ENCODE measurements around the gene RTN1. TPM values are rescaled to one million over a fixed set of nuclear protein-coding genes. Genes with fewer than 3 reads are reported as not detected.

Gene RTN1
- total and polyA plus RNA-seq, 2 of the 8 experiments (the other 6 are each of a cell fraction or from before 2014, with no cell fraction given): 2.8 to 4.9 TPM

- TF ChIP-seq CHD7 (IDR thresholded peaks at IDR 0.05; ENCODE audit: insufficient replicate concordance, low read length): no peak
- TF ChIP-seq SAP30 (IDR thresholded peaks at IDR 0.05; ENCODE audit: insufficient read depth, insufficient replicate concordance, low read length): no peak
- no peak for TF ChIP-seq SP1 (IDR thresholded peaks at IDR 0.05; ENCODE audit: low read depth, low read length)
- no peak for TF ChIP-seq POLR2A (IDR thresholded peaks at IDR 0.05; ENCODE audit: control extremely low read depth in 1 of 2, low read depth in 2 of 2, low read length in 2 of 2)
- TF ChIP-seq PHF8 (conservative IDR thresholded peaks at IDR 0.05; ENCODE audit: low read depth, low read length): no peak
- no peak for TF ChIP-seq TEAD4 (IDR thresholded peaks at IDR 0.05; ENCODE audit: low read depth, low read length)
- TF ChIP-seq YY1 (IDR thresholded peaks at IDR 0.05; ENCODE audit: low read depth, low read length): no peak
- TF ChIP-seq RNF2 (IDR thresholded peaks at IDR 0.05; ENCODE audit: borderline replicate concordance, low read depth, low read length, missing control alignments, poor library complexity, severe bottlenecking): no peak
- no peak for TF ChIP-seq RFX5 (IDR thresholded peaks at IDR 0.05; ENCODE audit: borderline replicate concordance, low read depth, low read length)
- TF ChIP-seq USF2 (IDR thresholded peaks at IDR 0.05; ENCODE audit: low read length): no peak
- no peak for TF ChIP-seq EZH2 (IDR thresholded peaks at IDR 0.05; ENCODE audit: low read depth, low read length, severe bottlenecking)
These were observed 165.3 kb downstream of the RTN1 start (continued) for GRCh38 chr14:59705245-59705644.

All from H1 (cell line).